ENCODE results near the gene RABAC1.
"Not testable (repeated sequence)": the region's sequence is repeated elsewhere in the genome, so short reads cannot be mapped to it uniquely, and the experiment has no call there.

The RABAC1 gene, protein sequence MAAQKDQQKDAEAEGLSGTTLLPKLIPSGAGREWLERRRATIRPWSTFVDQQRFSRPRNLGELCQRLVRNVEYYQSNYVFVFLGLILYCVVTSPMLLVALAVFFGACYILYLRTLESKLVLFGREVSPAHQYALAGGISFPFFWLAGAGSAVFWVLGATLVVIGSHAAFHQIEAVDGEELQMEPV

DNA sequence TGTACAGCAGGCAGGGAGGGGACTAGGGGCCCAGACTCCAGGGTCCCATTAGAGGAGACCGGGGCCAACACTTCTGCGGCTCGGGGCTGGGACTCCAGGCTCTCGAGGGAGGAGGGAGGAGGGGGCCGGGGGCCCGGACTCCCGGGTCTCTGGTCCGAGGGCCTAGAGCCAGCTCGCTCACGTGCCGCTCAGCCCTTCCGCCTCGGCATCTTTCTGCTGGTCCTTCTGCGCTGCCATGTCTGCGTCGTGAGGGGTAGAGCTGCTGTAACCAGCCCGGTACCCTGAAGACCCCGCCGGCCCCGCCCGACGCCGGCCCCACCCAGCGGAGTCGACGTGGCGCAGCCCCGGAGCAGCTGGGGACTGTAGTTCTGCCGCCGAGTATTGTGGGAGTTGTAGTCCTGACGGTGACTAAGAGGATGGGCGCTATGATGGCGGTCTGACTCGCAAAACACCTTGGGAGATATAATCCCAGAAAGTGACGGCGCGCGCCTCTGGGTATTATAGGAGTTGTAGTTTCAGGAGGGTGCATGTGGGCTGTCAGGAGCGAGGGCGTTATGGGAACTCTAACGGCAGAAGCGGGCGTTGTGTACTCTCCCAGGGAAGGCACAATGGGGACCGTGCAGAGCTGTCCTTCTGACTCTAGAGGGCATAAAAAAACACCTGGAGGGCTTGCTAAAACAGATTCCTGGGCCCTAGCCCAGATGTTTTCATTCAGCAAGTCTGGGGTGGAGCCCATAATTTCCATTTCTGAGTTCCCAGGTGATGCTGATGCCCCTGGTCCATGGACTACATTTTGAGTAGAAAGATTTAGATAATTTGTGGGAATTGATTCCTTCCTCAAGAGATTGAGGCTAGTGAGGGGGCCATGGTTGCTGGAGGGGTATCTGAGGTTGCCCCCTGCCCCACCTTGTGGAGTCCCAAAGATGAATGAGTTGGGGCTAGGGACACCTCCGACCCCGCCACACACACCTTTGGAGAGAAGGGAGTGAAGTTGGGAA is at the start of gene RABAC1:
TSS of gene RABAC1 (minus strand) at position 266 of the 998 bp plus-strand sequence. CDS start at position 237, 29 bp downstream.
- peak; percentile 64 to 88 for DNase-seq

DNA sequence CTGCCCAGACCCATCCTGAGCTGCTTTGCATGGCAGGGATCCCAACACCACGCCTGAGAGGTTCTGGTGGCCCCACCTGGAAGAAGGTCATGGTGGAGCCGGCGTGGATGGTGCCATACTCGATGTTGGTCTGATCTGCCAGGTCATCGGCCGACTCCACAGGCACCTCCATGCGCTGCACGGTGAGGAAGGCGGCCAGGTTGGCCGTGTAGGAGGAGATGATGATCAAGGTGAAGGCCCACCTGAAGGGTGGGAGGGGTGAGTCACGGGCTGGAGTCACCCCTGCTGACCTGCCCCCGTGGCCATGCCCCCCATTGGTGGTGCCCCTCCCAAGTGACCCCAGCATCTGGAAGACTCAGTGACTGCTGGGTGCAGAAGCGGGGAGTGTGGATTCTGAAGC is 47.4 kb upstream of the RABAC1 start:
- DNase-seq = no peak

DNA sequence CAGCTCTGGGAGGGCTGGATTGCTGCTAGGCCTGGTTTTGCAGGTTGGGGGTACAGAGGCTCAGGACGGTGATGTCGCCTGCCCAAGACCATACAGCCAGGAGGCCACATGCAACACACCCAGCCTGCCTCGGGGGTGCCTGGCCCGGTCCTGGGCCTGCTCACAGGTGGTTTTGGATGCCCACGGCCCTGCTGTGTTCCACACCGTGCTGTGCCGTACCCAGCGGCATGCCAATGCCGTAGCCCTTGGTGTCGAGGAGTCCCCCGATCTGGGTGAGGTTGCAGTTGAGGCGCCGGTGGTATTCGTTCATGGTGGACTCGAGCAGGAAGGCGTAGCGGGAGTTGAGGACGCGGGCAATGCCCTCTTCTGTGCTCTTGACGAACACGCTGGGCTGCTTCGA is 46.4 kb upstream of the RABAC1 start:
- no peak for DNase-seq

DNA sequence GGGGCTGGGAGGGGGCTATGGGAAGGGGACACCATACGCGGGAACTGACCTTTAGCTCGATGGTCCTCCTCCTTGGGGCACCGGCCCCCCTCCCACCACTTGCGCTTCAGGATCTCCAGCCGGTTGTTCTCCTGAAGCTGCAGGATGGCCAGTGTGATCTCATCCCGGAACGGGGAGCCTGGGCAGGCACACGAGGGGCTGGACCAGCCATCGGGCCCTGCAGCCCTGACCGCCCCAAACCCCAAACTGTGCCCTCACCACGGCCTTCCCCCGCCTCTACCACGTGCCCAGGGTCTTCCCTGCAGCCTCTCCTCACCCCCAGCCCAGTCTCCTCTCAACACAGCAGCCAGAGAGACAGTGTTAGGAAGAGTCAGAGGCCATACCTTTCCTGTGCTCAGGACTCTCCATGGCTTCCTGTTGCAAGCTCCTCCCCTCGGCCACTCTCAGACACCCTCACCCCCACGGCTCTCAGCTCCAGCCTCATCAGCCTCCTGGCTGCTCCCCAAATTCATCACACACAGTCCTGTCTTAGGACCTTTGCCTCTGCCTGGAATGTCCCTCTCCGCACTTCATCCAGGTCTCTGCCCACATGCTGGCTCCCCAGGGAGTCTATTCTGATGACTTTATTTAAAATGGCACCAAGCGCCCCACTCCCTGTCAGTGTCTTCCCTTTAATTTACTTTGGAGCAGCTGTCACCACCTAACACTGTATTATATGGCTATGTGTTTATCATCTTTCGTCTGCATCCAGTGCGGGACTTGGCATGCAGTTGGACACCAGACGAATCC is 44.6 kb upstream of the RABAC1 start:
- no peak for DNase-seq

DNA sequence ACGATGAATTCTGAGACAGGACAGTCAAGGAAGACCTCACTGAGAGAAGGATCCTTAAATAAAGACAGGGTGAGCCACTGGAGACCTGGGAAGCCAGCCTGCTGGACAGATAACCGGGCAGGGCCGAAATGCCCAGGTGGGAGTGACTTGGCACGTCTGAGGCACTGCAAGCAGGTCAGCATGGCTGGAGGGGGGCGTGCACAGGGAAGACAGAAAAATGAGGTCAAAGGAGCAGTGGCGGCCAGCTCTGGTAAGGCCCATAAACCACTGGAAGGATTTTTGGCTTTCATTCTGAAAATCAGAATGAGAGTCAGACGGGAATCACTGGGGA is 40.7 kb upstream of the RABAC1 start:
- DNase-seq = no peak

DNA sequence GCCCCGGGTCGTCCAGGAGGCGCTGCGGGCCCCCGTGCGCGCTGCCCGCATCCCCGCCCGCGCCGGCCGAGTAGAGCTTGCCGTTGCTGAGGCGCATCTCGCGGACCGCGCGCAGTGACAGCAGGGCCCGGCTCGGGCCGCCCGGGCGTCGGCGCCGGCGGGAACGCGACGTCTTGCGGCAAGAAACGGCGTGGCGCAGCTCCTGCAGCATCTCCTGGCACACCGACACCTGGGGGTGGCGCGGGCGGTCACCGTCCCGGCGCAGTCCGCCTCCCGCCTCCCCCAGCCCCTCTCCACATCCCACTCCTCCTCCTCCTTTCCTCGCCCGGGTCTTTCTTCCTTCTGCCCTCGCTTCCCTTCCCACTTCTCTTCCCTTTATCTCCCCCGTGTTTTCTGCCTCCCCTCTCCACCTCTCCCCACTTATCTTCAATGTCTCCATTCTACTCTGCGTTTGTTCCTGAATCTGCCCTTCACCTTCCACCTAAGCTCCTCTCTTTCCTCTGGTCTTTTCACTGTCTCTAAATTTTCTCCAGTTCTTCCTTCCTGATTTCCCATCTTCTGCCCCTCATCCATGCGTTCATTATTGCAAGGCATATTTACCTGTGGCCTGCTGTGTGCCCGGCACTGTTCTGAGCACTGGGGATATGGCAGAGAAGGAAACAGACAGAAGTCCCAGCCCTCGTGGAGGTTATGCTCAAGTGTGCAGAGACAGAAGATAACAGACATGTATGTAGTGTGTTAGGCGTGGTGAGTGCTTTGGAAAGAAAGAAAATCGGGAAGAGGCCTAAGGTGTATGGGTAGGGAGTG is 40.2 kb upstream of the RABAC1 start:
- DNase-seq = no peak

DNA sequence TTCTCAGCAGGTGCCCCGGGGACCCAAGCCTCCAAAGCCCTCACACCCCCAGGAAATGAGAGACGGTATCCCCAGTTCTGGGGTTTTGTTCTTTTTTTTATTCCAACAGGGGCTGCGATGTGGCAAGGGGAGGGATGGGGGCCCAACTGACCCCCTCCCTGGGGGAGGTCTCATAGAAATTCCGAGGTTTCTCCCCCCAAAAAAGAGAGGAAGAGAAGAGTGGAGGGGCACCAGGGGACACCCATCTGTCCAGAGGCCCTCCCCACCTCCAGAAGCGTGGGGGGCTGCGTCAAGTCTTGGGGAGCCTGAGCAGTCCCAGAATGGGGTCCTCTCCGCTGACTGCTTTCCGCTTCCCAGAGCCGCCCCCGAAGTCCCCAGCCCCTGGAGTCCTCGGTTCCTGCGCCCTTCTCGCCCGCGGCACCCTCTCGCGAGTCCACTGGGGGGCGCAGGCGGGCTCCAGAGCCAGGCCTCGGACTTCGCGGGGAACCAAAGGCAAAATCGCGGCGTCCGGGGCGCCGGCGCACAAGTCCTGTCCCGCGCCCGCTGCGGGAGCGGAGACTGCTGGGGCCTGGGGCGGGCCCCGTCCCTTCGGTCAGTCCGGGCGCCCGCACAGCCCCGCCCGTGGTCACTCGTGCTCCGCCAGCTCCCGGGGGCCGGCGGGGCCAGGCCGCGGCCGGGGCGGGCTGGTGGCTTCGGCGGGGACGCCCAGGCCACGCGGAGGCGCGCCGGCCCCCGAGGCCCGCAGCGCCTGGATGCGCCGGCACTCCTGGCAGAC is 39.3 kb upstream of the RABAC1 start:
- DNase-seq = peak in 1 of 2 experiments; percentile 7

DNA sequence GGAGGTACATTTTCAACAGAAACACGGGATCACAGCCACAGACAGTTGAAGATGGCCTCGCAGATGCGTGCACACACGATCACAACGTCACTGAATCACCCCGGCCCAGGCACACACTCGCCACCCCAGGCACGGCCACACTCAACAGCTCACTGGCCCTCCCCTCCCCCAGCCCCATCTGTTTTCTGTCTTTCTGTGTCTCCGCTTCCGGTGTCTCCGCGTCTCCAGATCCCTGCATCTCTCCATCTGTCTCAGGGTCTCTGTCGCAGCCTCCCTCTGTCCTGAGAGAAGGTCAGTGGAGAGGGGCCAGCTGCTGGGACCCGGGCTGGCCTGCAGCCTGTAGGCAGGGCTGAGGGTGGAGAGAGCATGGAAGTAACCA is 38.7 kb upstream of the RABAC1 start:
- no peak for DNase-seq

DNA sequence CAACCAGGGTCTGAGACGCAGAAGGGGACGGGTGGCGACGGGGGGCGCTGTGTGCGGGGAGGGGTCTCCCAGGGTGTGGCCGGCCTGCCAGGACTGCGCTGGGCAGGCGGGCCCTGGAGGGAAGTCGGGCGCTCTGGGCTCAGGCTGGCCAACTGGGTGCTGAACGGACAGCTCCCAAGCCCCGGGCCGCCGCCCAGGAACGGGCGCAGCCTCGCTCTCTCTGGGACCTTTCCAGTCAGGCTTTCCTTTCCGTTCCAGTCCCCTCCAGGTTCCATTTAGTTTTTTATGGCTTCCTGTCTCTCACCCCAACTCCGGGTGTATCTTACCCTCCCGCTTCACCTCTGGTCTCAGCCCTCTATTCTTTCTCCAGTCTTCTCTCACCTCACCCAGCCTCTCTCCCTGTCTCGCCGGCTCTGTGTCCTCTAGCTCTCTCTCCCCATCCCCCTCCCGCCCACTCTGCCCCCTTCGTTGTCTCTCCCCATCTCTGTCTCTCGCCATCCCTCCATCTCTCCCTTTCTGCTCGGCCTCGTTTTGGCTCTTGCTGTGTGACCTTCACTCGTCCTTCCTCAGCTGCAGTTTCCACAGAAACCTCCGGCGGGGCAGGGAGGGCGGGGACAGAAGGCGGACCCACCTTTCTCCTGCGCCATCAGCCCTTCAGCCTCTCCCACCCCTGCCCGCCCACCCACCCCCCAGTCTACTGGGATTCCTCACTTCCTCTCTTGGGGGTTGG is 38.2 kb upstream of the RABAC1 start:
- DNase-seq = no peak

DNA sequence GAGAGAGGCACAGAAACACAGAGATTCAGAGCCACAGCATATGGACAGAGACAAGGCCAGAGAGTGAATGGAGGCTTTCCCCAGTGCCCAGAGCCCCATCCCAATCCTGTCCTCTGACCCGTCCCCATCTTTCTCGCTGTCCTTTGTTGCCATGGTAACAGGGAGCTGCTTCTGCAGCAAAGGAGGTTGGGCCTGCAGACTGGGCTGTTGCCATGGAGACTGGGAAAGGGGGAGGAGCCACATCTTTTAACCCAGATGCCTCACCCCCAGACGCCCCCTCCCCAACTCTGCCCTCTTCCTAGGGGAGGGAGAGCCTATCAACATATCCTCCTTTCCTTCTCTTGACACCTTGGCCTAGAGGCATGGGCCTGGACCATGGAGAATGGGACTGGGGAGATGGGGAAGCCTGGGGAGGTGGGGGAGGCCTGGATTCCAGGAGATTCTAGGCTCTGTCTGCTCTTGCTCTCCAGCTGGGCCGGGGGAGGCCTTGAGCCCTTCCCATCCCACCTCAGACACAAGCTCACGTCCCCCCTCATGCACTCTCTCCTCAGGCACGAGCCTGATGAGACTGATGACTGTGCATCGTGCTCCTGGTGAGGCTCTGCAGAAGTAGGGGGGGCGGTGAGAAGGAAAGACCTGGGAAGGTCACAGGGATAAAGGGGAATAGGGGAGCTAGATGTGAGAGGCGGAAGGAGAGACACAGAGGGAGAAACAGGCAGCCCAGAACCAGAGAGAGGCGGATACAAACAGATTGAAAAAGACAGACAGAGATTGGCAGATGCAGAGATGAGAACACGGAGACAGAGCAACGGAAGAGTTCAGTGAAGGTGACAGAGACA is 37.1 kb upstream of the RABAC1 start:
- no peak for DNase-seq

DNA sequence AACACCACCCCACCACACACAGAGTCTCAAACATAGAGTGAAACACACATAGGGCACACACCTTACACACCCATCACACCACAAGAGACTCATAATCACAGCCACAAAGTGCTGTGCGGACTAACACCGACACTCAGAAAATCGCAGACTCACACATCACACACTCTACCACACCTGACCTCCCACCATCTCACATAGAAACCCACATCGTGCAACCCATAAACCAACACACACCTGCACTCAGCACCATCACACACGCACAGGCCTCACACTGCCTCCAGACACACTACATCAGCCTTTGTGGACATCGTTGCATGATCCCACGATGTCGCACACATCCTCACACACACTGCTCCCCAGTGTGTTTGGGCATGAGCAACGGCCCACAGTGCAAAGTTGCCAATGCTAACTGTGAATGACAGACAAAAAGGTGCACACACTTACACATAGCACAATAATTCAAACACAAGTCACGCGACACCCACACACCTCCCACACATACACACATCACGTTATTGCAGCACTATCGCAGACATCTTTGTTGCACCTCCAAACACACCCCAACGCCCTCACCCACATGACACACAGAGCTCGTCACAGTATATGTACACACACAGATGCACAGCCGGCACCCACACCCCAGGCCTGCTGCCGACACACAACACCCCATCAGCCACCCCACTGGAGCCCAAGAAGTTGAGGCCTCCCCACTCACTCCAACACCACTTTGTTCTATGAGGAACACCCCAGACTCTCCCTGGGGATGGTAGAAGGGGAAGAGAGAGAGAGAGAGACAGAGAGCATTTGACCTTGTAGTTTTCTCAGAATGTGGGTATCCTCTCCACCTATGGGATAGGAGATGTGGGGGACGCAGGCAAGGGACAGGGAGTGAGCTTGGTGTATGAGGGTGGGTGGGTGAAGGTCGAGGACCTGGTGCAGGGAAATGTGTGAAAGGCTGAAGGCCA is 36.2 kb upstream of the RABAC1 start:
- DNase-seq = no peak

DNA sequence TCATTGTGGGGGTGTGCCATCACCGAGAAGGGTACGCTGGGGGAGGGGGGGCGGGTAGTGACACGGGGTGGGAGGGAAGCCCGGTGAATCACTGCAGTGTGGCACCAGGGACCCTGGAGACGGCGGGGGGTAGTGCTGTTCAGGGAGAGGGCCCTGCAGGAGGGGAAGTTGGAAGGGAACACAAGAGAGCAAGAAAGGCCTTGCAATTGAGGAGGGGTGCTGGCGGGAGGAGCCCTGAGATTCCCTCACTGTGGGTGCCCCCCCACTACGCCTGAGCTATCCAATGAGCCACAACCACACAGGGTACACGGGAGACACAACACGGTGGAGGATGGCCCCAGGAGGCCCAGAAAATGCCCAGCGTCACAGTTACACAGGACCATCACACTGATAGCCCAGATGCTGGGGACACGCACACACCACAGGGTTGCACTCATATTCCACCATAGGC is 35.4 kb upstream of the RABAC1 start:
- no peak for DNase-seq

DNA sequence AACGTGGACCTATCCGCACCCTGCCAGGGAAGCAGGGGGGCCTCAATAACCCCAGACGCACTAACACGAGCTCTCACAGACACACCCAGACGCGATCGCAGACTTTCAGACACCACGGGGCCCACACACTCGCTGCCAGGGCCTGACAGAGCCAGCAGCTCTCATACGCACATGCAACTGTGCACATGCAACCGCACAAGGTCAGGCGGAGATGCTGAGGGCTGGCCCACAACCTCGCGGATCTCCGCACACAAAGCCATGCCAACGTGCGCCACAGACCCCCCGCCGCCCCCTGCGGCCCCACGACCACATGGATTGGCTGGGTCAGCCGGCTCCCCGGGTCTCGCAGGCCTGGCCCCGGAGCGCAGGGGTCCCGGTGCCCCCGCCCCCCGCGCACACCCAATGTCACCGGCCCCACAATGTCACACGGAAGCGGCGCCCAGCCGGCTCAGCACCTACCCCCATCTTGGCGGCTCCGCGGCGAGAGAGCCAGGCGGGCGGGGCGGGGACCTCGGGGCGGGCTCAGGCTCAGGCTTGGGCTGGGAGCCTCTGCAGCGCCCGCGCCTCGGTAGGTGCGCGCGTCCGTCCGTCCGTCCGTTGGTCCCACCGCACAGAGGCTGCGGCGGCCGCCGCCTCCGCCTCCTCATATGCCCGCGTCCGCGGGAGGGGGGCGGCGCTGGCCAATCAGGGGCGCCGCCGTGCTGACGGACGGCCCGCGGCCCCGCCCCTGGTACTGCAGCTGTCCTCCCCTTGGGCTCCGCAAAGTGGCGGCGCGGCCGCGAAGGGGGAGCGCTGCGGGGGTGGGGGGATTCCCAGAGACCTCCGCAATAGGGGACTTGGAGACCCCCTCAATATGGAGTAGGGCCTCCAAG is 34.7 kb upstream of the RABAC1 start, which contains the start of gene ATP1A3:
TSS of gene ATP1A3 (minus strand) at position 619 of the 872 bp plus-strand sequence. CDS start at position 465, 154 bp downstream.
- peak in 1 of 2 experiments; percentile 50 for DNase-seq

DNA sequence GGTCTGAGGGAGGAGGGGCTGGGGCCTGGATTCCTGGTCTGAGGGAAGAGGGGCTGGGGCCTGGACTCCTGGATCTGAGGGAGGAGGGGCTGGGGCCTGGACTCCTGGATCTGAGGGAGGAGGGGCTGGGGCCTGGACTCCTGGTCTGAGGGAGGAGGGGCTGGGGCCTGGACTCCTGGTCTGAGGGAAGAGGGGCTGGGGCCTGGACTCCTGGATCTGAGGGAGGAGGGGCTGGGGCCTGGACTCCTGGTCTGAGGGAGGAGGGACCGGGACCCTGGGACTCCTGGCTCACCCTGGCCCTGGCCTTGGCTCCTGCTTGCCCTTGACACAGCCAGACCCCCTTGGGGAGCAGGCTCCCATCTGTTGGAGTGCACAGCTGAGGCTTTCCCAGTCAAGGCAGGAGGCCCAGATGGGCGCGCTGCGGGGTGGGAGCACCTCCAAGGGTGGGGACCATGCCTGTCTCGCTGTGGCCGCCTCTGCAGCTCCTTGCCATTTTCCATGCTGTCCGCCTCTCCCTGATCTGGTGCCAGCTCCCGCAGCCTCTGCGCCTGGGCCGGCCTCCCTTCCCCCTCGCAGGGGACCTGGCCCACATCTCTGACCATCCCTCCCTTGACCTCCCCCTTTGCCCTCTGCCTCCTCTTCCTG is 32.9 kb upstream of the RABAC1 start:
- not testable (repeated sequence) for DNase-seq

DNA sequence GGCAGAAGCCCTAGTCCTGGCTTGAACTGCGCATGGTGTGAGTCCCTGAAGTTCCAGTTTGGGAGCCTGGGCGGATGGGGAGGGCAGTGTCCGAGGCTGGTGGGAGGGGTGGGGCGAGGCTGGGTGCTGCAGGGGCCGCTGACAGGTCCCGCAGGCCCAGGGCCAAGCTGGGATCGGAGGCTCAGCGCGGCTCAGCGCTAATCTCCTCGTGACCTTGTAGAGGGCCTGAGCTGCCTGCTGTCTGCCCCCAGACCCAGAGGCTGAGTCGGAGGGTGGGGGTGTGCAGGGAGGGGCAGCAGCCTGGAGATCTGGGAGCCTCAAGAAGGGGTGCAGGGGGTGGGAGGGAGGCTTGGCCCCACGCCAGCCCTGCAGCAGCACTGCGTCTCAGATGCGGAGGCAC is 31.9 kb upstream of the RABAC1 start:
- DNase-seq = no peak

DNA sequence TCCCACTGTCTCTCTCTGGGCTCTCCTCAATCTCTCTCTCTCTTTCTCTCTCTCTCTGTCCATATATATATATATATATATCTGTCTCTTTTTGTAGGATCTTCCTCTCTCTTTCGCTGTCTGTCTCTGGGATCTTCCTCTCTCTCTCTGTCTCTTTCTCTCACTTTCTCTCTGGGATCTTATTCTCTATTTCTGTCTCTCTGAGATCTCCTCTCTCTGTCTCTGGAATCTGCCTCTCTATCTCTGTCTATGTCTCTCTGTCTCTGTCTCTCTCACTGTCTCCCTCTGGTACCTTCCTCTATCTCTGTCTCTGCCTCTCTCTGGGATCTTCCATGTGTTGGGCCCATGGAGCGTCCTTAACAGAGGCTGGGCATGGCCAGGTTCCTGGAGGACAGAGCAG is 31.5 kb upstream of the RABAC1 start:
- DNase-seq = no peak

DNA sequence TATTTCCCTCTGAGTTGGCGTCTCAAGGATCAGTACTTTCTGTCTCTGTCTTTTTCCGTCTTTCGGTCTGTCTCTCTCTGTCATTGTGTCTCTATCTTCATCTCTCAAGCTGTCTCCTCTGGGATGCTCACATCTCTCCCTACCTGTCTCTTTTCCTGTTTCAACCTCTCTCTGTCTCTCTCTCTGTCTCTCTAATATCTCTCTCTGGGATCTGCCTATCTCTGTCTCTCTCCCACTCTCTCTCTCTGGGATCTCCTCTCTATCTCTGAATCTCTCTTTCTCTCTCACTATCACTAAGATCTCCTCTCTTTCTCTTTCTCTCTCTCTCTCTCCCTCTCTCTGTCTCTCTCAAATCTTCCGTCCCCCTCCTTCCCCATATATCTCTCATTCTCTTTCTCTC is 30.9 kb upstream of the RABAC1 start:
- no peak for DNase-seq

Data from SW 1271 (cell line).